Sigmoid colon (tissue), 7 donors: Measurements from ENCODE around the gene ALDOA. TPM values are rescaled to one million over a fixed set of nuclear protein-coding genes. Genes with fewer than 3 reads are reported as not detected.
A peak's percentile ranks its signal among the peaks of the same experiment; 100 is the strongest.

Experiments used
- DNase-seq: peaks from one replicate; pipeline ENCODE4 v3.0.0-alpha.2; 2019
- H3K27ac ChIP-seq, 4 donors: fragments of 200-600 bp; sonication (generic); one replicate each; pipeline ENCODE4 v1.5.1; 2016 to 2019; ENCODE audit warnings: mild to moderate bottlenecking in 1 of 4
- H3K27me3 ChIP-seq, 3 donors: fragments of 200-600 bp; sonication (generic); one replicate each; pipeline ENCODE4 v1.5.1; 2019; ENCODE audit warnings: mild to moderate bottlenecking in 1 of 3
- H3K36me3 ChIP-seq, 4 donors: fragments of 200-600 bp; sonication (generic); one replicate each; pipeline ENCODE4 v1.5.1; 2016 to 2019
- H3K4me1 ChIP-seq, 4 donors: fragments of 200-600 bp; sonication (generic); one replicate each; pipeline ENCODE4 v1.5.1; 2017 to 2019
- H3K4me3 ChIP-seq, 4 donors: fragments of 200-600 bp; sonication (generic); one replicate each; pipeline ENCODE4 v1.5.1; 2017 to 2019; ENCODE audit warnings: mild to moderate bottlenecking in 2 of 4, moderate library complexity in 1 of 4
- H3K9me3 ChIP-seq, 4 donors: fragments of 200-600 bp in 3 of 4; sonication (generic) in 3 of 4; one replicate each; pipeline versions ENCODE4 v1.5.1 to v1.6.1; 2013 to 2019
- CTCF ChIP-seq, 4 experiments: fragments of 450-650 bp in 3 of 4; fragments of 200-600 bp in 1 of 4; IDR thresholded peaks; one replicate each; pipeline ENCODE4 v1.5.1; 2016 to 2019; ENCODE audit warnings: antibody characterized with exemption in 4 of 4, mild to moderate bottlenecking in 3 of 4, moderate library complexity in 2 of 4
- EP300 ChIP-seq, 4 donors: sonication (generic); formaldehyde crosslinking; IDR thresholded peaks; one replicate each; pipeline ENCODE4 v1.6.1; 2017; ENCODE audit warnings: antibody characterized with exemption in 4 of 4
- POLR2A ChIP-seq, 2 donors: fragments of 450-650 bp; IDR thresholded peaks; one replicate each; pipeline ENCODE4 v1.6.1; 2016; ENCODE audit warnings: antibody characterized with exemption in 2 of 2, mild to moderate bottlenecking in 2 of 2, moderate library complexity in 2 of 2
- POLR2AphosphoS5 ChIP-seq, 4 donors: sonication (generic); formaldehyde crosslinking; IDR thresholded peaks; one replicate each; pipeline ENCODE4 v1.6.1; 2017; ENCODE audit warnings: antibody characterized with exemption in 4 of 4
- WGBS, 2 donors: extraction: QIAGEN DNeasy Blood & Tissue Kit; methylation state at CpG; one replicate each; pipeline ENCODE4 v1.1.7; 2013; 5-methylcytosine and 5-hydroxymethylcytosine counted together
- intact Hi-C: fragments of 100-400 bp; cut with DNase I; formaldehyde crosslinking; loops from one replicate; pipeline ENCODE4 v1.15.1; 2023
- polyA plus RNA-seq, 3 donors: library from polyadenylated mRNA; stranded (reverse); fragments of 200-250 nt; gene quantifications; one replicate each; pipeline ENCODE4 v1.2.3, GENCODE V29; 2013
- total RNA-seq, 4 donors: library from RNA; depleted of rRNA; stranded (reverse); fragments of >200 nt; gene quantifications; one replicate each; pipeline ENCODE4 v1.1.0, GENCODE V29; 2016
- donor health status: healthy with polysubstance abuse.
- donor health status: Bipolar disorder and iron deficiency.
- donor health status: healthy.

The ALDOA gene
- total and polyA plus RNA-seq, 7 donors, result 905 to 1,667 (median 1,010) TPM

DNA sequence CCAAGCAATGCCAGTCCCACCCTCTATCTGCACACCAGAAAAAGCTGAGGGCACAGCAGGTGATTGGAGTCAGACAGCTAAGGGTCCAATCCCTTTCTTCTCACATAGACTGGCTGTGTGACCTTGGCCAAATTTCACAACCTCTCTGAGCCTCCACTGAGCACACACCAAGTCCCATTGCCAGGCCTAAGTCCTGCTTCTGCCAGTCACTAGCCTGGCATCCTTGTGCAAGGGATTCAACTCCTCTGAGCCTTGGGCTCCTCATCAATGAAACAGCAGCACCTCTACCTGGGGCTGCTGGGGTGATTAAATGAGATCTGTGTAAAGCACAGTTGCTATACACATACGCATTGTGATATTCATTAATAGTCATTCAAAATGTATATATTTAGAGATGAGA is 19.0 kb upstream of the ALDOA start:
- Histone ChIP-seq H3K4me3 (no peak overlapping the region), H3K9me3 (no peaks in the 10 kb centered on the region), H3K27ac (no peak overlapping the region), H3K27me3 (no peaks in the 10 kb centered on the region), H3K36me3 (no peaks in the 10 kb centered on the region), H3K4me1 (no peaks in the 10 kb centered on the region)
- 94 to 97% methylated on average over 1 of the region's 1 CpG for WGBS, 2 donors
- no peak for DNase-seq
- intact Hi-C loops, result no loop called here
- no peak for TF ChIP-seq EP300 (IDR thresholded peaks at IDR 0.05)
- no peak for TF ChIP-seq POLR2AphosphoS5 (IDR thresholded peaks at IDR 0.05)
- no peak for TF ChIP-seq CTCF (IDR thresholded peaks at IDR 0.05)
- no peak for TF ChIP-seq POLR2A (IDR thresholded peaks at IDR 0.05)

GRCh38 chr16:30049871-30050270 is 15.7 kb upstream of the ALDOA start:
- intact Hi-C loops, result loop anchor here (5.0 kb wide), 1 partner anchor 47 kb away; the partner anchor contains the start of gene YPEL3
- TF ChIP-seq POLR2AphosphoS5 (IDR thresholded peaks at IDR 0.05) (no peak), CTCF (IDR thresholded peaks at IDR 0.05) (no peak), POLR2A (IDR thresholded peaks at IDR 0.05) (no peak), EP300 (IDR thresholded peaks at IDR 0.05) (no peak)
- Histone ChIP-seq H3K4me1 (peaks cover 0 to 17% (median 13%) of the 10 kb centered on the region in 4 donors), H3K9me3 (no peaks in the 10 kb centered on the region), H3K36me3 (no peaks in the 10 kb centered on the region), H3K27ac (no peak overlapping the region), H3K4me3 (no peak overlapping the region), H3K27me3 (no peaks in the 10 kb centered on the region)
- WGBS, 2 donors, result 94 to 96% methylated on average over 8 of the region's 8 CpGs
- DNase-seq, result no peak

DNA sequence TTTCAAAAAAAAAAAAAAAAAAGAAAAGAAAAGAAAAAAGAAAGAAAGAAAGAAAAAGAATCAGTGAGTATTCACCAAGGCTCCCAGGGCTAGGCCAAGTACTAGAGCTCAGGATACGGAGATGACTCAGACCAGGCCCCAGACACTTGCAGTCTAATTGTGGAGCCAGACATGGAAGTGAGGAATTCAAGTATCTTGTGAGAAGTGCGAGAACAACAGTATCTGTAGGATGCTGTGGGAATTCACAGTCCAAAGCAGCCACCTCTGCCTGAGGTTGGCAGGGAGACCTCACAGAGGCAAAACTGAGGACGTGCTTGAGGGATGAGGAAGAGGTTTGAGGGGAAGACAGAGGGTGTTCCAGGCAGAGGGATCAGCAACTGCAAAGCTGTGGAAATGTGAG is 14.0 kb upstream of the ALDOA start:
- intact Hi-C loops, result loop anchor here (5.0 kb wide), 1 partner anchor 46 kb away; the partner anchor contains the start of gene YPEL3
- Histone ChIP-seq H3K36me3 (no peaks in the 10 kb centered on the region), H3K4me3 (no peak overlapping the region), H3K9me3 (no peaks in the 10 kb centered on the region), H3K27ac (no peak overlapping the region), H3K4me1 (peaks cover 0 to 17% (median 13%) of the 10 kb centered on the region in 4 donors), H3K27me3 (no peaks in the 10 kb centered on the region)
- DNase-seq, result no peak
- no peak for TF ChIP-seq POLR2AphosphoS5 (IDR thresholded peaks at IDR 0.05)
- TF ChIP-seq CTCF (IDR thresholded peaks at IDR 0.05), result no peak
- TF ChIP-seq POLR2A (IDR thresholded peaks at IDR 0.05), result no peak
- TF ChIP-seq EP300 (IDR thresholded peaks at IDR 0.05), result no peak
- 88 to 93% methylated on average over 3 of the region's 3 CpGs for WGBS, 2 donors

DNA sequence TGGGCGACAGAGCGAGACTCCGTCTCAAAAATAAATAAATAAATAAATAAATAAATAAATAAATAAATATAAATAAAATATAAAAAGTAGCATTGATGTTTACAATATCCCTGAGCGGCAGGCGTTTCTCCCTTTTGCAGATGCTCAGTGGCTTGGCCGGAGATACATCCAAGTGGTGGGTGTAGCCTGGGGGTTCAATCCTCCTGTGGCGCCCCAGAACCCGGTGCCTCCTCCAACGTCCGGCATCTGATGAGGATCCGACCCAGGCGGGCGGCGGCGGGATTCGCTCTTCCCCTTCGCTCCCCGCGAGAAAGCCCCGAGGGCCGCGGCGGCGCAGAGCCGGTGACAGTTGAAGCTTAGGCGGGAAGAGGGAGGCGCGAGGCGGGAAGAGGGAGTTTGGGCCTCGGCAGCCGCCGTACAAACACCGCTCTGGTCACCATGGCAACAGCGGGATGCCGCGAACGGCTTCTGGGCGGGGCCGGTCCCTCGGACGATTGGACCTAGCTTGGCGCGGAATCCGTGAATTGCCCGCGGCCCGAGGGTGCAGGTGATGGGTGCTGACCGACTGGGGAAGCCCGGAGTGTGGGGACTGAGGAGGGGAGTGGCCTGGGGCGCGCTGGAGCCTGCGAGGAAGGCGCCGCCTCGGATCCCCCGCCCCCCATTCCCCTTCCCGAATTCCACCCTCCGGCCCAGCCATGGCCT is 12.7 kb upstream of the ALDOA start:
- peaks cover 0 to 17% (median 13%) of the 10 kb centered on the region in 4 donors for H3K4me1 ChIP-seq
- H3K27ac ChIP-seq, result peak overlapping the region; percentile 25 to 53 (median 44)
- 4 to 5% methylated on average over 55 to 58 of the region's 58 CpGs for WGBS, 2 donors
- H3K27me3 ChIP-seq, result no peaks in the 10 kb centered on the region
- no peaks in the 10 kb centered on the region for H3K9me3 ChIP-seq
- intact Hi-C loops, result loop anchor here (5.0 kb wide), 1 partner anchor 44 kb away; the partner anchor contains the start of gene YPEL3
- peak overlapping the region; percentile 53 to 80 (median 66) for H3K4me3 ChIP-seq
- peak; percentile 97 for DNase-seq
- H3K36me3 ChIP-seq, result no peaks in the 10 kb centered on the region
- TF ChIP-seq POLR2A (IDR thresholded peaks at IDR 0.05) (no peak), EP300 (IDR thresholded peaks at IDR 0.05) (no peak), POLR2AphosphoS5 (IDR thresholded peaks at IDR 0.05) (peak; percentile 54 to 85 (median 56)), CTCF (IDR thresholded peaks at IDR 0.05) (no peak)
